H1 (cell line): ENCODE data around the gene ADAMTSL2. TPM values are rescaled to one million over a fixed set of nuclear protein-coding genes. Genes with fewer than 3 reads are reported as not detected.
A peak's percentile ranks its signal among the peaks of the same experiment; 100 is the strongest.

Experiments
- CTCF ChIA-PET: fragments of 300-600 bp; sonication (Branson Sonifier 250); formaldehyde crosslinking; loops from one replicate; lab custom pipeline; 2021; ENCODE audit not compliant: partially characterized antibody; lab: Charles Lee
- POLR2A ChIA-PET: fragments of 300-600 bp; sonication (Branson Sonifier 250); formaldehyde crosslinking; loops from one replicate; lab custom pipeline; 2021; ENCODE audit warnings: inconsistent platforms; ENCODE audit not compliant: partially characterized antibody; lab: Charles Lee
- DNase-seq, 2 experiments: peaks; one replicate each; pipeline versions ENCODE4 v3.0.0 to v3.0.0-alpha.2; 2010 to 2022; ENCODE audit warnings: low spot score in 2 of 2, low read depth in 1 of 2, mixed read lengths in 1 of 2
- FAIRE-seq: peaks from 2 replicates; lab custom pipeline; 2011; peaks lifted over from hg19 to GRCh38; lab: Jason Lieb, UNC
- H2AFZ ChIP-seq: 2 replicates; pipeline ENCODE4 v1.8.1; 2012; ENCODE audit warnings: low read length, inconsistent platforms
- H2AK5ac ChIP-seq: 2 replicates; pipeline ENCODE4 v1.6.1; 2013; ENCODE audit warnings: low read depth, low read length
- H2BK120ac ChIP-seq: replicated peaks from 2 replicates; pipeline ENCODE3; 2013; ENCODE audit warnings: low read depth, low read length, inconsistent platforms
- H2BK12ac ChIP-seq: 2 replicates; pipeline ENCODE4 v1.6.1; 2013; ENCODE audit warnings: low read depth, low read length
- H2BK15ac ChIP-seq: 2 replicates; pipeline ENCODE4 v1.6.1; 2013; ENCODE audit warnings: low read length
- H2BK20ac ChIP-seq: 2 replicates; pipeline ENCODE4 v1.6.1; 2013; ENCODE audit warnings: low read length
- H2BK5ac ChIP-seq: 2 replicates; pipeline ENCODE4 v1.6.1; 2013; ENCODE audit warnings: low read depth, low read length
- H3K14ac ChIP-seq: 2 replicates; pipeline ENCODE4 v1.6.1; 2013; ENCODE audit warnings: inconsistent platforms; ENCODE audit not compliant: insufficient read length
- H3K18ac ChIP-seq: 2 replicates; pipeline ENCODE4 v1.6.1; 2013; ENCODE audit warnings: low read length; ENCODE audit errors: extremely low read depth
- H3K23ac ChIP-seq: 2 replicates; pipeline ENCODE4 v1.6.1; 2013; ENCODE audit warnings: inconsistent platforms; ENCODE audit not compliant: insufficient read length
- H3K23me2 ChIP-seq: 2 replicates; pipeline ENCODE4 v1.6.1; 2013; ENCODE audit warnings: low read depth, low read length
- H3K27ac ChIP-seq: 2 replicates; pipeline ENCODE4 v1.6.1; 2011; ENCODE audit warnings: low read depth, low read length, inconsistent platforms
- H3K27me3 ChIP-seq, 4 experiments: replicated peaks in 1 of 4; 1 replicate in 1 of 4; 2 replicates in 3 of 4; pipeline versions ENCODE4 v1.6.1 to v1.8.1; 2011 to 2013; ENCODE audit warnings: low read length in 3 of 4, mild to moderate bottlenecking in 3 of 4, inconsistent platforms in 2 of 4, mixed read lengths in 2 of 4, moderate library complexity in 1 of 4; ENCODE audit not compliant: control insufficient read depth in 3 of 4, insufficient read depth in 3 of 4; ENCODE audit errors: extremely low read depth in 1 of 4
- H3K36me3 ChIP-seq, 4 experiments: 2 replicates each; pipeline versions ENCODE4 v1.6.1 to v1.8.1; 2011 to 2013; ENCODE audit warnings: mild to moderate bottlenecking in 4 of 4, low read length in 3 of 4, moderate library complexity in 2 of 4, control low read depth in 1 of 4, inconsistent platforms in 1 of 4; ENCODE audit not compliant: insufficient read depth in 4 of 4, control insufficient read depth in 2 of 4
- H3K4ac ChIP-seq: replicated peaks from 2 replicates; pipeline ENCODE3; 2013; ENCODE audit warnings: low read length, low read depth, mixed read lengths, inconsistent platforms; ENCODE audit not compliant: insufficient read length
- H3K4me1 ChIP-seq, 4 experiments: replicated peaks in 1 of 4; 1 replicate in 1 of 4; 2 replicates in 3 of 4; pipeline versions ENCODE4 v1.6.1 to v1.8.1; 2011 to 2013; ENCODE audit warnings: low read length in 3 of 4, inconsistent platforms in 2 of 4, mixed read lengths in 1 of 4; ENCODE audit not compliant: insufficient read depth in 4 of 4, control insufficient read depth in 3 of 4
- H3K4me2 ChIP-seq, 2 experiments: 2 replicates each; pipeline versions ENCODE4 v1.6.1 to v1.8.1; 2011 to 2013; ENCODE audit warnings: low read depth in 2 of 2, low read length in 2 of 2, control low read depth in 1 of 2, inconsistent platforms in 1 of 2, mild to moderate bottlenecking in 1 of 2; ENCODE audit not compliant: insufficient read depth in 1 of 2
- H3K4me3 ChIP-seq, 4 experiments: fragments of 200-600, 300-600 bp in 1 of 4; sonication (generic), shearing (Covaris generic), sonication (Bioruptor Twin) in 1 of 4; 2 replicates each; pipeline versions ENCODE4 v1.5.1 to v1.8.1; 2011 to 2016; ENCODE audit warnings: low read length in 4 of 4, low read depth in 3 of 4, control low read depth in 2 of 4, inconsistent platforms in 2 of 4, mild to moderate bottlenecking in 2 of 4, mixed read lengths in 1 of 4, moderate library complexity in 1 of 4; ENCODE audit not compliant: insufficient read depth in 2 of 4; ENCODE audit errors: extremely low read depth in 1 of 4
- H3K56ac ChIP-seq: replicated peaks from 2 replicates; pipeline ENCODE3; 2013; ENCODE audit warnings: low read depth, mild to moderate bottlenecking, mixed read lengths, low read length, inconsistent platforms; ENCODE audit not compliant: insufficient read length
- H3K79me1 ChIP-seq: 2 replicates; pipeline ENCODE4 v1.6.1; 2013; ENCODE audit warnings: low read depth, low read length, control low read depth
- H3K79me2 ChIP-seq, 2 experiments: 2 replicates each; pipeline versions ENCODE4 v1.6.1 to v1.8.1; 2012 to 2013; ENCODE audit warnings: low read length in 2 of 2, mild to moderate bottlenecking in 2 of 2, inconsistent platforms in 1 of 2; ENCODE audit not compliant: insufficient read depth in 2 of 2, control insufficient read depth in 1 of 2
- H3K9ac ChIP-seq, 4 experiments: replicated peaks in 1 of 4; 1 replicate in 1 of 4; 2 replicates in 3 of 4; pipeline versions ENCODE4 v1.6.1 to v1.8.1; 2011 to 2013; ENCODE audit warnings: low read depth in 3 of 4, low read length in 3 of 4, control low read depth in 2 of 4, mild to moderate bottlenecking in 2 of 4, moderate library complexity in 2 of 4, inconsistent platforms in 1 of 4; ENCODE audit errors: extremely low read depth in 1 of 4
- H3K9me3 ChIP-seq, 2 experiments: 2 replicates each; pipeline versions ENCODE4 v1.6.1 to v1.8.1; 2012 to 2013; ENCODE audit warnings: mild to moderate bottlenecking in 2 of 2, moderate library complexity in 2 of 2, control low read depth in 1 of 2, inconsistent platforms in 1 of 2, low read depth in 1 of 2, low read length in 1 of 2, mixed read lengths in 1 of 2; ENCODE audit not compliant: insufficient read depth in 2 of 2
- H4K20me1 ChIP-seq, 2 experiments: replicated peaks in 1 of 2; 2 replicates each; pipeline versions ENCODE3 to v1.8.1; 2011 to 2013; ENCODE audit warnings: inconsistent platforms in 2 of 2, low read length in 2 of 2, mild to moderate bottlenecking in 1 of 2; ENCODE audit not compliant: insufficient read depth in 2 of 2, control insufficient read depth in 1 of 2
- H4K5ac ChIP-seq: 2 replicates; pipeline ENCODE4 v1.6.1; 2013; ENCODE audit warnings: low read length, low read depth, mixed read lengths, inconsistent platforms; ENCODE audit not compliant: insufficient read length
- H4K8ac ChIP-seq: 2 replicates; pipeline ENCODE4 v1.8.0; 2013; ENCODE audit warnings: mild to moderate bottlenecking, moderate library complexity, low read length, inconsistent platforms; ENCODE audit not compliant: insufficient read depth; ENCODE audit errors: extremely low read depth
- H4K91ac ChIP-seq: replicated peaks from 2 replicates; pipeline ENCODE3; 2013; ENCODE audit warnings: low read length, mixed read lengths, inconsistent platforms; ENCODE audit not compliant: insufficient read length
- BACH1 ChIP-seq: IDR thresholded peaks from 2 replicates; pipeline ENCODE4 v1.6.1; 2012; ENCODE audit warnings: low read length, improper control_type of control experiment
- MAFK ChIP-seq: IDR thresholded peaks from 2 replicates; pipeline ENCODE4 v1.6.1; 2012; ENCODE audit warnings: low read depth, mild to moderate bottlenecking, improper control_type of control experiment, low read length
- SUZ12 ChIP-seq: fragments of 200-600 bp; sonication (generic); IDR thresholded peaks from 2 replicates; pipeline ENCODE4 v1.6.1; 2012; ENCODE audit warnings: mild to moderate bottlenecking, inconsistent platforms, low read length, moderate library complexity, mixed read lengths
- WGBS, 2 experiments: shearing (Covaris generic) in 1 of 2; methylation state at CpG; one replicate each; pipeline versions ENCODE4 v1.1.6 to v1.1.7; 2013 to 2015; ENCODE audit warnings: low lambda C conversion rate in 2 of 2, mixed read lengths in 2 of 2, inconsistent platforms in 1 of 2, low coverage in 1 of 2, missing lambda C conversion rate in 1 of 2; ENCODE audit not compliant: insufficient replicate concordance in 2 of 2, insufficient coverage in 1 of 2, insufficient read length in 1 of 2; ENCODE audit errors: extremely low coverage in 1 of 2, missing lambda C conversion rate in 1 of 2; 5-methylcytosine and 5-hydroxymethylcytosine counted together
- polyA plus RNA-seq, 7 experiments: library from polyadenylated mRNA; depleted of rRNA in 3 of 7; stranded (reverse) in 5 of 7; unstranded in 2 of 7; fragments of >200 nt in 5 of 7; fragments of 200-250 nt in 2 of 7; gene quantifications; 1 replicate in 5 of 7; 2 replicates in 1 of 7; 4 replicates in 1 of 7; pipeline versions ENCODE4 v1.2.1 to v1.2.3, GENCODE V29; 2011 to 2013; ENCODE audit warnings: missing spikeins in 2 of 7, mixed read lengths in 2 of 7
- total RNA-seq: library from RNA; stranded (reverse); fragmentation: NEBNext Ultra II Directional; extraction: Animal tissue kit (Norgen Biotek cat#: 25700); gene quantifications from 2 replicates; pipeline ENCODE4 v1.2.1, GENCODE V29; 2021

ADAMTSL2 gene
- total and polyA plus RNA-seq, 2 of the 8 experiments (the other 6 are each of a cell fraction or from before 2014, with no cell fraction given) = 0.74 to 0.76 TPM

DNA sequence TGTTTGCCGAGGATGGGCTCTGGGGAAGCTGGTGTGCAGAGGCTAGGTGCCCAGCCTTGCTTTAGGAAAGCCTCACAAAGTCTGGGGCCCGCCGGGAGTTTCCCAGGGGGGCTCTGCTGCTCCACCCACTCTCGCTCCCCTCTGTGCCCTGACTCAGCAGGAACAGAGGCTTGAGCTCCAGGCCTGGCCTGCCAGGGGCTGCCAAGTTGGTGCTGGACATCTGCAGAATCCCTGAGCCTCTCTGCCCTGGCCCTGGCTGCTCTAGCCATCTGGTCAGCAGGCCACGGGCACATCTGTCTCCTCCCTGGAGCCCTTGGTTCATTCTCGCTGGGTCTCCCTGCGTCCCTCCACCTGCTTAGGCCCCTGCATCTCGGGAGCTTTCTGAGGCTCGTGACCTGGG is 647 bp upstream of the ADAMTSL2 start:
- POLR2A ChIA-PET = interaction anchor here (1.9 kb wide), 1 partner anchor 9 kb away, joined by 7 read pairs; no protein-coding TSS in a partner anchor
- H3K18ac ChIP-seq = peak overlapping the region; percentile 15; the same call in 1 of the 2 replicates
- 50% methylated on average over 8 of the region's 9 CpGs; no CpG with 5 or more reads in 1 of the 2 experiments for WGBS, 2 experiments
- H4K91ac ChIP-seq = no peak overlapping the region
- H4K8ac ChIP-seq = no peak overlapping the region
- no peak overlapping the region for H2BK20ac ChIP-seq
- H2AK5ac ChIP-seq = no peak overlapping the region
- peak overlapping the region; percentile 71; the same call in 1 of the 2 replicates for H2AFZ ChIP-seq
- FAIRE-seq (no peak), DNase-seq (no peak)
- no peak overlapping the region for H3K9ac ChIP-seq
- no peaks in the 10 kb centered on the region for H4K20me1 ChIP-seq
- H3K27me3 ChIP-seq = peaks cover 0 to 31% (median 18%) of the 10 kb centered on the region in 4 experiments; a peak in 6 of 7 replicates
- H3K9me3 ChIP-seq = no peaks in the 10 kb centered on the region
- peak overlapping the region in 2 of 4 experiments; percentile 23 to 59; a peak in 4 of 8 replicates for H3K4me3 ChIP-seq
- no peak for TF ChIP-seq BACH1
- no peak for TF ChIP-seq MAFK
- peak; percentile 28; the same call in 1 of the 2 replicates for TF ChIP-seq SUZ12
- H3K27ac ChIP-seq = no peak overlapping the region
- H2BK120ac ChIP-seq = no peak overlapping the region
- H3K23me2 ChIP-seq = peaks cover 2% of the 10 kb centered on the region; the same call in 1 of the 2 replicates
- H3K79me2 ChIP-seq = no peaks in the 10 kb centered on the region
- peak overlapping the region; percentile 88; the same call in 1 of the 2 replicates for H2BK12ac ChIP-seq
- H2BK5ac ChIP-seq = no peak overlapping the region
- no peaks in the 10 kb centered on the region for H3K79me1 ChIP-seq
- no peak overlapping the region for H3K4ac ChIP-seq
- peak overlapping the region; percentile 98; the same call in 1 of the 2 replicates for H2BK15ac ChIP-seq
- H3K4me2 ChIP-seq = peak overlapping the region; percentile 58 to 94
- H3K36me3 ChIP-seq = no peaks in the 10 kb centered on the region
- no peak overlapping the region for H3K23ac ChIP-seq
- H4K5ac ChIP-seq = no peak overlapping the region
- peaks cover 0 to 33% (median 17%) of the 10 kb centered on the region in 4 experiments; a peak in 6 of 7 replicates for H3K4me1 ChIP-seq
- no peak overlapping the region for H3K56ac ChIP-seq
- CTCF ChIA-PET = interaction anchor here (0.7 to 4.6 kb wide), 29 partner anchors 8 to 248 kb away, joined by 3 to 19 read pairs (median 5); no protein-coding TSS in a partner anchor
- H3K14ac ChIP-seq = no peak overlapping the region
